IMR-90 (cell line): Measurements from ENCODE around the gene STAC. TPM values are rescaled to one million over a fixed set of nuclear protein-coding genes. Genes with fewer than 3 reads are reported as not detected.

ENCODE experiments used
- ATAC-seq: fragments of 200-7000 bp; cut with Tn5 transposase; 2 replicates; pipeline ENCODE4 v1.9.1; 2020; ENCODE audit warnings: low read depth, mild to moderate bottlenecking, moderate library complexity
- BruUV-seq: library from RNA; stranded (reverse); fragments of 400-500 nt; replicated peaks from 2 replicates; lab custom pipeline; 2021; lab: Mats Ljungman, UMichigan
- CTCF ChIA-PET: fragments of 300-600 bp; formaldehyde crosslinking; extraction: SDS; loops from one replicate; lab custom pipeline; 2021; ENCODE audit warnings: antibody characterized with exemption; lab: Yijun Ruan, JAX
- POLR2A ChIA-PET: fragments of 300-600 bp; sonication (Branson Sonifier 250); formaldehyde crosslinking; loops from one replicate; lab custom pipeline; 2022; ENCODE audit warnings: antibody characterized with exemption; ENCODE audit not compliant: unreplicated experiment; lab: Charles Lee
- DNase-seq: peaks from one replicate; pipeline ENCODE4 v3.0.0; 2013
- H2AFZ ChIP-seq: replicated peaks from 2 replicates; pipeline ENCODE3; 2013; ENCODE audit warnings: low read length, mild to moderate bottlenecking; ENCODE audit not compliant: poor library complexity
- H2AK5ac ChIP-seq: 2 replicates; pipeline ENCODE4 v1.6.1; 2013; ENCODE audit warnings: low read depth, low read length, inconsistent platforms
- H2AK9ac ChIP-seq: replicated peaks from 2 replicates; pipeline ENCODE3; 2013; ENCODE audit warnings: mild to moderate bottlenecking, low read depth, low read length, moderate library complexity; ENCODE audit not compliant: poor library complexity
- H2BK120ac ChIP-seq: 2 replicates; pipeline ENCODE4 v1.6.1; 2013; ENCODE audit warnings: low read depth, low read length, inconsistent platforms
- H2BK15ac ChIP-seq: 3 replicates; pipeline ENCODE4 v1.6.1; 2013; ENCODE audit warnings: low read depth, low read length, inconsistent platforms
- H2BK20ac ChIP-seq: 2 replicates; pipeline ENCODE4 v1.6.1; 2013; ENCODE audit warnings: low read depth, mild to moderate bottlenecking, inconsistent platforms, low read length, moderate library complexity
- H2BK5ac ChIP-seq: 2 replicates; pipeline ENCODE4 v1.6.1; 2013; ENCODE audit warnings: mild to moderate bottlenecking, low read depth, low read length, inconsistent platforms; ENCODE audit not compliant: poor library complexity, severe bottlenecking
- H3K14ac ChIP-seq: replicated peaks from 2 replicates; pipeline ENCODE4 v1.6.1; 2013; ENCODE audit warnings: low read depth, low read length, inconsistent platforms
- H3K18ac ChIP-seq: 2 replicates; pipeline ENCODE4 v1.6.1; 2013; ENCODE audit warnings: low read depth, low read length, control low read depth
- H3K23ac ChIP-seq: 2 replicates; pipeline ENCODE4 v1.6.1; 2013; ENCODE audit warnings: low read depth, low read length, inconsistent platforms
- H3K27ac ChIP-seq: 2 replicates; pipeline ENCODE4 v1.5.1; 2013; ENCODE audit warnings: mild to moderate bottlenecking, control low read depth, low read length; ENCODE audit not compliant: insufficient read depth
- H3K27me3 ChIP-seq: 2 replicates; pipeline ENCODE4 v1.6.1; 2013; ENCODE audit warnings: low read length; ENCODE audit not compliant: control insufficient read depth, insufficient read depth
- H3K36me3 ChIP-seq: 2 replicates; pipeline ENCODE4 v1.6.1; 2013; ENCODE audit warnings: low read length, mixed read lengths; ENCODE audit not compliant: control insufficient read depth, insufficient read depth
- H3K4ac ChIP-seq: 2 replicates; pipeline ENCODE4 v1.6.1; 2013; ENCODE audit warnings: low read depth, low read length, inconsistent platforms
- H3K4me1 ChIP-seq: 2 replicates; pipeline ENCODE4 v1.6.1; 2013; ENCODE audit warnings: low read length, mixed read lengths; ENCODE audit not compliant: control insufficient read depth, insufficient read depth
- H3K4me2 ChIP-seq: 2 replicates; pipeline ENCODE4 v1.6.1; 2013; ENCODE audit warnings: low read depth, mild to moderate bottlenecking, control low read depth, low read length, moderate library complexity
- H3K4me3 ChIP-seq: 2 replicates; pipeline ENCODE4 v1.5.1; 2013; ENCODE audit warnings: low read depth, mild to moderate bottlenecking, control low read depth, low read length, moderate library complexity; ENCODE audit not compliant: insufficient read depth
- H3K56ac ChIP-seq: 2 replicates; pipeline ENCODE4 v1.6.1; 2013; ENCODE audit warnings: low read length, inconsistent platforms; ENCODE audit not compliant: insufficient read depth; ENCODE audit errors: extremely low read depth
- H3K79me1 ChIP-seq, 2 experiments: 2 replicates each; pipeline ENCODE4 v1.6.1; 2013; ENCODE audit warnings: low read length in 2 of 2, inconsistent platforms in 1 of 2, low read depth in 1 of 2
- H3K9ac ChIP-seq: 2 replicates; pipeline ENCODE4 v1.6.1; 2013; ENCODE audit warnings: low read depth, low read length, control low read depth
- H3K9me1 ChIP-seq: 2 replicates; pipeline ENCODE4 v1.6.1; 2013; ENCODE audit warnings: low read length, inconsistent platforms; ENCODE audit not compliant: insufficient read depth
- H3K9me3 ChIP-seq: 2 replicates; pipeline ENCODE4 v1.6.1; 2013; ENCODE audit warnings: low read length; ENCODE audit not compliant: control insufficient read depth, insufficient read depth
- H4K20me1 ChIP-seq: 2 replicates; pipeline ENCODE4 v1.6.1; 2013; ENCODE audit warnings: low read length, inconsistent platforms; ENCODE audit not compliant: insufficient read depth
- H4K5ac ChIP-seq: 2 replicates; pipeline ENCODE4 v1.6.1; 2013; ENCODE audit warnings: mild to moderate bottlenecking, low read depth, low read length, control low read depth
- H4K8ac ChIP-seq, 2 experiments: 2 replicates each; pipeline ENCODE4 v1.6.1; 2013; ENCODE audit warnings: low read depth in 2 of 2, low read length in 2 of 2, control low read depth in 1 of 2, inconsistent platforms in 1 of 2
- H4K91ac ChIP-seq: 2 replicates; pipeline ENCODE4 v1.6.1; 2013; ENCODE audit warnings: low read depth, low read length, inconsistent platforms; ENCODE audit not compliant: insufficient read depth
- BHLHE40 ChIP-seq: fragments of 150-350 bp; IDR thresholded peaks from 2 replicates; pipeline ENCODE4 v1.6.1; 2016; ENCODE audit warnings: mild to moderate bottlenecking, low read depth, low read length
- MAZ ChIP-seq: IDR thresholded peaks from 2 replicates; pipeline ENCODE4 v1.6.1; 2012; ENCODE audit warnings: low read depth, mild to moderate bottlenecking, low read length, improper control_type of control experiment, moderate library complexity, borderline replicate concordance
- POLR2A ChIP-seq: IDR thresholded peaks from 2 replicates; pipeline ENCODE4 v1.6.1; 2012; ENCODE audit warnings: mild to moderate bottlenecking, low read depth, low read length
- WGBS, 2 experiments: methylation state at CpG; one replicate each; pipeline versions ENCODE4 v1.1.5 to v1.1.7; 2013; ENCODE audit warnings: missing lambda C conversion rate in 2 of 2; ENCODE audit not compliant: insufficient read length in 1 of 2; ENCODE audit errors: extremely low coverage in 2 of 2; 5-methylcytosine and 5-hydroxymethylcytosine counted together
- dilution Hi-C: fragments of 300-500 bp; cut with HindIII; formaldehyde crosslinking; loops from one replicate; pipeline ENCODE4 v1.14.3; 2018; ENCODE audit warnings: low sequenced_read_pairs; ENCODE audit not compliant: unreplicated experiment
- in situ Hi-C: fragments of 300-500 bp; cut with MboI; formaldehyde crosslinking; loops from 3 replicates; pipeline ENCODE4 v1.14.3; 2019; ENCODE audit warnings: low sequenced_read_pairs, inconsistent platforms, mixed read lengths
- intact Hi-C: fragments of 100-400 bp; cut with micrococcal nuclease; formaldehyde crosslinking; loops from 2 replicates; pipeline ENCODE4 v1.10.0; 2022
- polyA plus RNA-seq, 3 experiments: library from polyadenylated mRNA; depleted of rRNA; stranded (reverse); fragments of >200 nt; gene quantifications; 2 replicates each; pipeline ENCODE4 v1.2.3, GENCODE V29; 2012; ENCODE audit warnings: low replicate concordance in 1 of 3
- total RNA-seq: library from RNA; depleted of rRNA; stranded (reverse); fragments of >200 nt; gene quantifications from 2 replicates; pipeline ENCODE4 v1.2.3, GENCODE V29; 2012

STAC gene
- total and polyA plus RNA-seq, 2 of the 4 experiments (the other 2 are of a cell fraction), result 0.19 to 0.36 TPM

DNA sequence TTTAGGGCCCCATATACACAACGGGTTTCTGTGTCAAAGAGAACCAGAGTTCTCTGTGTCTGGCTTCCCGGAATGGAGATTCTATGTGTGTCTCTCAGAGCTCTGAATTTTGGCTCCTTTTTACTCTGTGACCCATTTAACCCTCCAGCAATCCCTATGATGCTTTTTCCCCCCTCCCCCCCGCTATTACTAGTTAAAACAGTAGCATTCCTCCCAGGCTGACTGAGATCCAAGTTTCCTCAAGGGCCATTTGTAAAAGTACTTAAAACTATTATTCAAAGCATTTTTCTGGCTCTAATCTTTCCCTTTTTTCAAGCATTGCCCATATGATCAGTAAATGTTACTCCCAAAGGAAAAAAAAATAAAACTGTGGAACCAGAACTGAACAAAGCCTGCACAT is 6.6 kb upstream of the STAC start:
- DNase-seq, result no peak

More for the DNA sequence above, 6.6 kb upstream of the STAC start:
- no peak overlapping the region for H3K4me2 ChIP-seq
- H4K8ac ChIP-seq, result no peak overlapping the region
- TF ChIP-seq BHLHE40, result no peak
- no peak for TF ChIP-seq POLR2A
- TF ChIP-seq MAZ, result no peak
- no peak overlapping the region for H4K5ac ChIP-seq
- H2AK5ac ChIP-seq, result no peak overlapping the region
- no peak overlapping the region for H2BK5ac ChIP-seq
- no peak overlapping the region for H2BK15ac ChIP-seq
- H3K27me3 ChIP-seq, result no peaks in the 10 kb centered on the region
- H3K9ac ChIP-seq, result no peak overlapping the region
- intact Hi-C loops, result no loop called here
- H2BK120ac ChIP-seq, result no peak overlapping the region
- no TSS peak for BruUV-seq
- no peak overlapping the region for H3K4me3 ChIP-seq
- no peak overlapping the region for H3K18ac ChIP-seq
- dilution Hi-C loops, result no loop called here
- H2BK20ac ChIP-seq, result no peak overlapping the region
- no peaks in the 10 kb centered on the region for H3K4me1 ChIP-seq
- no peak overlapping the region for H3K23ac ChIP-seq
- H3K36me3 ChIP-seq, result no peaks in the 10 kb centered on the region
- H2AFZ ChIP-seq, result no peak overlapping the region
- H4K91ac ChIP-seq, result no peak overlapping the region
- no peaks in the 10 kb centered on the region for H4K20me1 ChIP-seq
- H3K27ac ChIP-seq, result no peak overlapping the region
- no peaks in the 10 kb centered on the region for H3K79me1 ChIP-seq
- WGBS, 2 experiments, result 0% methylated on average over 1 of the region's 3 CpGs; no CpG with 5 or more reads in 1 of the 2 experiments
- H3K9me1 ChIP-seq, result no peaks in the 10 kb centered on the region
- no peak overlapping the region for H3K4ac ChIP-seq
- ATAC-seq, result no peak
- no peak overlapping the region for H2AK9ac ChIP-seq
- no peak overlapping the region for H3K14ac ChIP-seq
- ChIA-PET CTCF (no interaction called here), POLR2A (no interaction called here)
- H3K9me3 ChIP-seq, result peaks cover 2% of the 10 kb centered on the region
- no peak overlapping the region for H3K56ac ChIP-seq
- in situ Hi-C loops, result no loop called here
